MM.1S (cell line): ENCODE data around the gene B4GALT5.

Source experiments
- EZH2 ChIP-seq: fragments of 300-600 bp; sonication (generic); optimal IDR thresholded peaks from 2 replicates; pipeline ENCODE3; 2017; ENCODE audit warnings: low read depth, mild to moderate bottlenecking, antibody characterized with exemption, low read length, mixed read lengths
- EZH2phosphoT487 ChIP-seq: fragments of 300-600 bp; sonication (generic); IDR thresholded peaks from 2 replicates; pipeline ENCODE4 v1.6.1; 2018; ENCODE audit warnings: antibody characterized with exemption, low read length
- TF ChIP-seq, protein P1 (sequence below): fragments of 300-600 bp; sonication (generic); IDR thresholded peaks from 2 replicates; pipeline ENCODE4 v1.5.1; 2016; ENCODE audit warnings: antibody characterized with exemption, low read length, mixed read lengths

DNA sequence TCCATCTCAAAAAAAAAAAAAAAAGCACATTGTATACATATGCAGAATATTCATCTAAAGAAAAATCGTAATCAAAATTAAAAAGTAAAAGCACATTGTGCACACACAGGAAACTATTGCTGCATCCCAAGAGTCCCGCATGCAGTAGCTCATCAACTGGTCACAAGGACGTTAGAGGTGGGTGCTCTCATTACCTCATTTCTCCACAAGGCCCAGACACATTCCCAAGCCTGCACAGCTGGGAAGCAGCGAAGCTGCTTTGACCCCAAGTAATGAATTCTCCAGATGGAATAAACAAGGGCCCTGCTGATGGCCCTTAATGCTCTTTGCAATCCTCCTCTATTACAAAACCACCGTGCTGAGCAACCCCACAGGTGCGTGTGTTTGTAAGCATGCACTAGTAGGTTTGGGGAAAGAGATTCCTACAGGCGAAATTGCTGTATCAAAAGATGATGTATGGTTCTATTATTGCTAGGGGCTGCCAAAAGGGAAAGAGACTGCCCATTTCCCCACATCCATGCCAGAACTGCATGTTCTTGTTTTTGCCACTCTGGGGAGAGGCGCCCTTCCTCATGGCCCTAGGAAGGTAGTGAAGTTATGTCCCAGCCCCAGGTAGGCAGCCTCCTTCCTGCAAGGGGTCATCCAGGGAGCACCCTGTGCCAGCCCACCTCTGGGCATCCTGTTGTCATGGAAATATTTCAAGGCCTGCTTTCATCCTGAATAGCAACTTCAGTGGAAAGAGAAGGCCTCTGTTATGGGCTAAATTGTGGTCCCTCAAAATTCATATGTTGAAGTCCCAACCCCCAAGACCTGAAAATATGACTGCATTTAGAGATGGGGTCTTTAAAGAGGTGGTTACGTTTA, 111.1 kb downstream of the B4GALT5 start:
- TF ChIP-seq, protein P1, sequence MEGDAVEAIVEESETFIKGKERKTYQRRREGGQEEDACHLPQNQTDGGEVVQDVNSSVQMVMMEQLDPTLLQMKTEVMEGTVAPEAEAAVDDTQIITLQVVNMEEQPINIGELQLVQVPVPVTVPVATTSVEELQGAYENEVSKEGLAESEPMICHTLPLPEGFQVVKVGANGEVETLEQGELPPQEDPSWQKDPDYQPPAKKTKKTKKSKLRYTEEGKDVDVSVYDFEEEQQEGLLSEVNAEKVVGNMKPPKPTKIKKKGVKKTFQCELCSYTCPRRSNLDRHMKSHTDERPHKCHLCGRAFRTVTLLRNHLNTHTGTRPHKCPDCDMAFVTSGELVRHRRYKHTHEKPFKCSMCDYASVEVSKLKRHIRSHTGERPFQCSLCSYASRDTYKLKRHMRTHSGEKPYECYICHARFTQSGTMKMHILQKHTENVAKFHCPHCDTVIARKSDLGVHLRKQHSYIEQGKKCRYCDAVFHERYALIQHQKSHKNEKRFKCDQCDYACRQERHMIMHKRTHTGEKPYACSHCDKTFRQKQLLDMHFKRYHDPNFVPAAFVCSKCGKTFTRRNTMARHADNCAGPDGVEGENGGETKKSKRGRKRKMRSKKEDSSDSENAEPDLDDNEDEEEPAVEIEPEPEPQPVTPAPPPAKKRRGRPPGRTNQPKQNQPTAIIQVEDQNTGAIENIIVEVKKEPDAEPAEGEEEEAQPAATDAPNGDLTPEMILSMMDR = no peak
- TF ChIP-seq EZH2 (no peak), EZH2phosphoT487 (no peak)
